GM18505 (cell line): Measurements from ENCODE around the gene EVC.

Source experiments
- ATAC-seq: cut with Tn5 transposase; IDR thresholded peaks from one replicate; pipeline ENCODE4 v1.9.1; 2021; ENCODE audit not compliant: unreplicated experiment
- POLR2A ChIP-seq: IDR thresholded peaks from 4 replicates; pipeline ENCODE4 v1.6.1; 2011; ENCODE audit warnings: borderline replicate concordance; ENCODE audit not compliant: insufficient read depth, insufficient read length; ENCODE audit errors: extremely low read depth

Gene EVC

DNA sequence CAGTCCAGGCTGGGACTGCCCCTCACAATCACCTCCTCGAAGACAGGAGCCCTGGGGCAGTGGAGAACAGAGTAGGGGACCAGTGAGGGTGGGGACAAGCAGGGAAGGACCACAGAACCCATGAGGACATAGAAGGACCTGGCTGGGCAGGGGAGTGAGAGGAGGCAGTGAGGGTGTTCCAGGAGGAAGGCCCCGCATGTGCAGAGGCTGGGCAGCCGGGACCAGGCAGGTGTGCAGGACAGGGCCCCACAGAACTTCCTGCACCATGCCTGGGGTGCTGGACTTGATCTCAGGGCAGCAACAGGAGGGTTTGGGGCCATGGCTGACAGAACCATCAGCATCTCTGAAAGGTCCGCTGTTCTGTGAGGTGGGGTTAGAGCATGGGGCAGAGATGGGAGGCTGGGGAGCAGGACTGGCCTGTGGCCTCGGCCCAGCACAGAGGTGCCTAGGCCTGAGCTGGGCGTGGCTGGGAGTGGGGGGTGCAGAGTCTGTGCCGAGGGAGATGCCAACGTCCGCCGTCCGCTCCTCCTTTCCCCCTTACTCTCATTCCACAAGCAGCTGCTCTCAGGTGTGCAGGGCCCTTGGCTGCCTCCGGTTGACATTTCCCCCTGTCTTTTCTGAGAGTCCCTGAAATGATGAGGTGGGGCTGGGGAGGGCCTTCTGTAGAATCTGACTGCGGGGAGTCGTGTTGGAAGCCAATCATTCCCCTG, 40.8 kb downstream of the EVC start:
- no peak for TF ChIP-seq POLR2A
- ATAC-seq = no peak

DNA sequence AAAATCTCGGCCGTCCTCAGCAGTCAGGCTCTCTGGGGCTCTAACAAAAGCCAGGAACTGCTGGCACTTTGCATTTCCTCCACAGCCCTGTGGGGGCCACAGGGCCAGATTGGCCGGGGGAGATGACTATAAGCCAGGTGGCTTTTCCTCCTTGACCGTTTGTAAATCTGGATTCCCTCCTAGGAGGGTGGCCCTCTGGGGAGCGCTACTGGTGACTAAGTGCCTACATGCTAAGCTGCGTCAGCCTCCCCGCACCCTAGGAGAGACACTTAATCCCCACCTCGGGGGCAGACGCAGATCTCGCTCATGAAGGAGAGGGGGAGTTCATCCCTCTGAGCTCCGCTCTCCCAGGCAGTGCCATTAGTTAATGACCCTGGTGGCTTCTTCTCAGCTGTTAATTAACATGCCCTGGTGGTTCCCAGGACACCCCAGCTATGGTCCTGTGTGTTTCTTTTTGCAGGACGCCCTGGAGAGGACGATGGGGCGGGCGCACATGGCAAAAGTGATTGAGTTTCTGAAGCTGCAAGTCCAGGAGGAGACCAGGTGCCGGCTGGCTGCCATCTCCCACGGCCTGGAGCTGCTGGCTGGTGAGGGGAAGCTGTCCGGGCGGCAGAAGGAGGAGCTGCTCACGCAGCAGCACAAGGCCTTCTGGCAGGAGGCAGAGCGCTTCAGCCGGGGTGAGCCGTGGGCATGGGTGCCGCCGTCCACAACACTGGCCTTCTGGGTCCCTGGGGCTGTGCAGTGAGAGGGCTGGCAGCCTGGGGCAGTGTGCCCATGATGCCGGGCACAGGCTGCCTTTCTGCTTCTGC, 41.6 kb downstream of the EVC start:
- TF ChIP-seq POLR2A = no peak
- ATAC-seq = no peak

DNA sequence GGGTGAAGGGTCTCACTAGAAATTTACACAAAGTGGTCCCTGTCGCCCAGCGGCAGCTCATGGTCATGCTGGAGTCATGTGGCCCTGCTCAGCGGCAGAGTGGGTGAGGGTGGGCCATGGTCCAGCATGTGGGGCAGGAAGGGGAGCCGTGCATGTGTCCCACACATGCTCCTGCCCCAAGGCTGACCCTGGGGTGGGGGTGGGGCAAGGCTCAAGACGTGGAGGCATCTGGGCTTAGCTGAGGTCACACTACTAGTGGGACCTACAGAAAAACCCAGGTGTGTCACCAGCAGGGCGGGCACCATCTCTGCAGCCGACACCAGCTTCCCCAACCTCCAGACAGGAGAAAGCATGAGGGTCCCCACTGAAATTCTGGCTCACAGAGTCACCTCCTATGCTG, 42.4 kb downstream of the EVC start:
- no peak for ATAC-seq
- TF ChIP-seq POLR2A = no peak

DNA sequence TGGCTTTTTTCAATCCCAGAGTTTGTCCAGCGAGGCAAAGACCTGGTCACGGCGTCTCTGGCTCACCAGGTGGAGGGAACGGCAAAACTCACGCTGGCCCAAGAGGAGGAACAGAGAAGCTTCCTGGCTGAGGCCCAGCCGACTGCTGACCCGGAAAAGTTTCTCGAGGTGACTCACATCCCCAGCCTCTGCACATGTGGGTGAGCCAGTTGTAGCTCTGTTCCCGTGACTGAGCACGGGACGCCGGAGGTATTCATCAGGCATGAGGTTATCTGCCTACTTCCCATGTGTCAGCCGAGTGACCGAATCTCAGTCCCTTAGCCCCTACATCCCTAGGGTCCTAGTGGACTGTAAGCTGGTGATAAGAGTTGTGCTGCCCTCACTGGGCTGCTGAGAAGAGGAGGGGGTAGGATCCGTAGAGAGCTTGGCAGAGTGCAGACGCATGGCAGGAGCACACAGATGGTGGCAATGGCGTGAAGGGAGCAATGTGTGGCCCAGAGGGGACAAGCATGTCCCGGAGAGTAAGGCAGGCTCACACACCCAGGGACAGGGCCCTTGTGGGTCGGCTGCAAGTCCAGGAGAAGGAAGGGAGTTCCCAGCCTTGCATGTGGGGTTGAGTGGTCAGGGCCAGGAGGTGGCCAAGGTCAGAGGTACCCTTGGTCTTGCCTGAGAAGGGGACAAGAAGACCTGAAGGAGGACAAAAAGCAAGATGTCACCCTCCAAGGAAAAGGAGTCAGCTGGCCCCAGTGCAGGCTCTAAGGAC, 42.9 kb downstream of the EVC start:
- TF ChIP-seq POLR2A = no peak
- ATAC-seq = no peak

DNA sequence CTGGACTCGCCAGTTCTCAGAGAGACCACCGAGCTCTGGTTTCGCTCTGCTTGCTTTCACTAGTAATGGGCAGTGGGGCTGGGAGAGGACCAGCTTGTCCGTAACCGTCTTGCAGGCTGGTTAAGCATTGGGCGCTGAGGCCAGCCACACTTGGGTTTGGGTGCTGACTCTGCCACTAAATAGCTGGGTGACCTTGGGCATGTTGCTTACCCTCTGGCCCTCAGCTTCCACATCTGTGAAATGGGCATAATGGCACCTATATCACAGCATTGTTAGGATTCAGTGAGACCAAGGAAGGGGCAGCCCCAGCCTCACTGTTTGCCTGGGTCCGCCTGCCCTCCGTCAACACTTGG, 43.5 kb downstream of the EVC start:
- ATAC-seq = no peak
- no peak for TF ChIP-seq POLR2A

DNA sequence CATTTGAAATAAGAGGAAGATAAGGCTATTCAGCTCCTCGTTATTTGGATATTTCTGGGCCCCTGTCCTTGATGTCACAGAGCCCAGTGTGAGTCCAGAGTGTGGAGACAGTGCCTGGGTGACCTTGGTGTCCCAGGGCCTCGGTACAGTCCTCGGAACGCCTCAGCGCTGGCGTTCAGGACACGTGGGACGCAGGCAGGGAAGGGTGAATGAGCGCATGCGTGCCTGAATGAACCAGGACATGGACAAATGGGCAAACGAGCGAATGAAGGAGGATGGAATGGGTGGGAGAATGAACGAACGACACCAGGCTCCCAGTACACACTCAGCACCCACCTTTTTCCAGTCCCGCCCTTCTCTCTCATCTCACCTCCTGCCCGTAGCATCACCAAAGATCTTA, 44.2 kb downstream of the EVC start:
- no peak for TF ChIP-seq POLR2A
- no peak for ATAC-seq

DNA sequence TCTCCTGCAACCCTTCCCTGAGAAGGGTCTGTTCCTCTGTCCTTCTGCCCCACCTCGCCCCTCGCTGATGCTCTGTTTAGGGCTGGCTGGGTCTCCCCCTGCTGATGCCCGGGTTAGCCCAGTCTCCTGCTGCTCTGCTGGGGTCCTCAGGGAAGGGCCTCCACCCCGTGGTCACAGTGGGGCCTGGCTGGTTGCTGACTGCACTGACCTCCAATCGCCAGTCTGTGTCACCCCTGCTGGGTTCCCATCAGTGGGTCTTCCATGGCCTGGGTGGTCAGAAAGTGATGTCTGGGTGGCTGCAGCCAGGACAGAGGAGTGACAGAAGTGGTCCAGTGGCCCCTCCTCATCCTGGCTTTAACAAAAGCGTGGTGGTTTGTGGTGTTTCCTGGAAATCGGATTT, 44.7 kb downstream of the EVC start:
- ATAC-seq = no peak
- TF ChIP-seq POLR2A = no peak

DNA sequence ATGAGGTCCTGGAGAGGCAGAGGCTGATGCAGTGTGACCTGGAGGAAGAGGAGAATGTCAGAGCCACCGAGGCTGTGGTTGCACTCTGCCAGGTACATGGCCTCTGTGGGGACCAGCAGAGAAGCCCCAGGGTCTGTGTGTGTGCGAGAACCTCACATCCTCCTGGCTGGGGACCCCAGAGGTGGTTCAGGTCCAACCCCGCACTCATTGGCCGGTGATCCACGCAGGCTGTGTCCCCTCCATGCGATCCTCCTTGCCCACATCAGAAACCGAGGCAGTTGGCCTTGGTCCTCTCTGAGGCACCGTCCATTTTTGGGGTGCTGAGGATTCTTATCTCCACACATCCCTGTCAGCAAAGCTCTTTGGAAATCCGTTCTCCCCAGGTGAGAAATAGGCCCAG, 45.3 kb downstream of the EVC start:
- no peak for TF ChIP-seq POLR2A
- no peak for ATAC-seq

DNA sequence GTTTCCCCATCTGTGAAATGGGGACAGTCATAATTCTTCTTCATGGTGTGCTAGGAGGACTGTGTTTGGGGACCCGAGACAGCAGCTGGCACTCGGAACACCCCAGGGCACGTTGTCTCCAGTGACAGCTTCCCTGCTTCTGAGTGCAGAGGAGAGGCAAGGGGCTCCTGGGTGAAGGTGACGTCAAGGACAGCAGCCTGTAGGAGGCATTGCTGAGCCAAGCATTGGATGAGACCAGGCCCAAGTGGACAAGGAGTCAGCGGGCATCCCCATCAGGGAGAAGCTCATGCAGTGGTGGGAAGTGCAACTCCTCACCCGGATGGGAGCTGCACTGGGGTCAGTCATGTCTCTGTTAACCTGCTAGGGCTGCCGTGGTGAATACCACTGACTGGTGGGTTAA, 46.1 kb downstream of the EVC start:
- no peak for TF ChIP-seq POLR2A
- no peak for ATAC-seq

DNA sequence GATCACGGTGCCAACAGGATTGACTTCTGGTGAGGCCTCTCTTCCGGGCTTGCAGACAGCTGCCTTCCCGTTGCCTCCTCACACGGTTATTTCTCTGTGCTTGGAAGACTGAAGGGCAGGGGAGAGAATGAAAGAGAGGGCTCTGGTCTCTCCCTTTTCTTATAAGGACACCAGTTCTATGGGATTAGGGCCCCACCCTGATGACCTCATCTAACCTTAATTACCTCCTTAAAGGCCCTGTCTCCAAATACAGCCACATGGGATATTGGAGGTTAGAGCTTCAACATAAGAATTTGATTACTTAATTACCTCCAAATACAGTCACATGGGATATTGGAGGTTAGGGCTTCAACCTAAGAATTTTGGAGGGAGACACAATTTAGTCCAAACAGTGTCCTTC, 46.5 kb downstream of the EVC start:
- no peak for TF ChIP-seq POLR2A
- ATAC-seq = no peak

DNA sequence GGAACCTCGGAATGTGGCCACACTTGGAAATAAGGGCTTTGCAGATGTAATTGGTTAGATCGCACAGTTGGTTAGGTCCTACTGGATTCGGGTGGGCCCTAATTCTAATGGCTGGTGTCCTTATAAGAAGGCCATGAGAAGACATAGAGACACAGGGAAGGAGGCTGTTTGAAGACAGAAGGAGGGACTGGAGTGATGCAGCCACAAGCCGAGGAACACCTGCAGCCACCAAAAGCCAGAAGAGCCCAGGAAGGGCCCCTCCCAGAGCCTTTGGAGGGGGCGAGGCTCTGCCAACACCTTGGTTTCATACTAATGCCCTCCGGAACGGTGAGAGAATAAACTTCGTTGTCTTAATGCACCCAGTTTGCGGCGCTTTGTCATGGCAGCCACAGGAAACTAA, 47.0 kb downstream of the EVC start:
- no peak for ATAC-seq
- TF ChIP-seq POLR2A = no peak

DNA sequence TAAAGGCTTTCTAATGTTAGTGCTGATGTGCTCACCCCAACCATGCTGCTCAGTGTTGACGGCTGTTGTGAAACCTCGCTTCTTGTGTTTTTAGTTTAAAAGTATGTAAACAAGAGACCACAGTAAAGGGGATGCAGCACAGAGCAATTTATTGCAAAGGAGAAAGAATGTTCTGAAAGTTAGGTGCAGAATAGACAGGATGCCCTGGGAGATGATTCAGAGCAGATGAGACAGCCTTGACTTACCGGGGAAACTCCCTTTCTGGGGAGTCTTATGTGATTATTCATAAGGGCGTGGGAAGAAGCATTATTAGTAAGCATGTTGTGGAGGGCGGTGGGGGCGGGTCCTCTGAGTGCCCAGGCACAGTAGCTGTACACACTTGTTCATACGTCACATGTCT, 47.7 kb downstream of the EVC start:
- ATAC-seq = no peak

DNA sequence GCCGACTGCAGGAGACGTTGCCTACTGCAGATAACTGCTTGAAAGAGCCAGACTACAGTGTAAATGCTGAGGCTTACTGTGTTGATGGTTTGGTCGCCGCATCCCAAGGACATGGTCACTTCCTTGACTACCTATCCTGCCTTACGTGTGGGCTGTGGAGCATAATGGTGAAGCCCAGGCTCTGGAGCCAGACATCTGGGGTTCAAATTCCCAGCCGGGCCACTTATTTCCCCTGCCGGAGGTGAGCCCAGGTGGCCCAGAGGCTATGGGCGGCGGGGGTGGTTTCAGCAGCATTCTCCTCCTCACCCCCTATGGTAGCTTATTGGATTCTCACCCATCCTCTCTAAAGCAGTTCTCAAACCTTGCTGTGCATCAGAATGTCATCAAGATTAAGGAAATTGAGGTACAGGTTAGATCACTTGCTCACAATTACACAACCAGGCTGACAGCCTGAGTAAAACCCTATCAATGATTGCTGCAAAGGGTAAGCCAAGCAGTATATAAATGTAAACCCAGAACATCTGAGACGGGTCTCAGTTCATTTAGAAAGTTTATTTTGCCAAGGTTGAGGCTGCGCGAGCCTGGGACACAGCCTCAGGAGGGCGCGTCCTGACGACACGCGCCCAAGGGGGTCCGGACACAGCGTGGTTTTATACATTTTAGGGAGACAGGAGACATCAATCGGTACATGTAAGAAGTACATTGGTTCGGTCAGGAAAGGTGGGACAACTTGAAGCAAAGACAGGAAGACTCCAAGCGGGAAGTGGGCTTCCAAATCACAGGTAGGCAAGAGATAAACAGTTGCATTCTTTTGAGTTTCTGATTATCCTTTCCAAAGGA, 48.5 kb downstream of the EVC start:
- ATAC-seq = no peak
- TF ChIP-seq POLR2A = no peak

More for the DNA sequence above, 47.7 kb downstream of the EVC start:
- no peak for TF ChIP-seq POLR2A

DNA sequence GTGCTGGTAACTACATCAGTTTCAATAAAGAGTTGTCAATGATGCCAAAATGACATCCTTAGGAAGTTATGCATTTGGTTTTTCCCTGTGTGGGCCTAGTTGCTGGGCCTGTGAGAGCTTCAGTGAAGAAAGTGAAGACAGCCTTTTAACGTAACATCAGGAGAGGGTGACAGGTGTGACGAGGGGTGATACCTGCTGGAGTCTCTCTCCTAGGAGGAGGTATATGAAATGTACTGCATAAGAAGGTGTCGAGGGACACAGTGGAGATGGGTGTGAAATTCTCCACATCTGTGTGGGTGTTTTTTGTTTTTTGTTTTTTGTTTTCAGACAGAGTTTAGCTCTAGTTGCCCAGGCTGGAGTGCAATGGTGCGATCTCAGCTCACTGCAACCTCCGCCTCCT, 49.2 kb downstream of the EVC start:
- TF ChIP-seq POLR2A = no peak

DNA sequence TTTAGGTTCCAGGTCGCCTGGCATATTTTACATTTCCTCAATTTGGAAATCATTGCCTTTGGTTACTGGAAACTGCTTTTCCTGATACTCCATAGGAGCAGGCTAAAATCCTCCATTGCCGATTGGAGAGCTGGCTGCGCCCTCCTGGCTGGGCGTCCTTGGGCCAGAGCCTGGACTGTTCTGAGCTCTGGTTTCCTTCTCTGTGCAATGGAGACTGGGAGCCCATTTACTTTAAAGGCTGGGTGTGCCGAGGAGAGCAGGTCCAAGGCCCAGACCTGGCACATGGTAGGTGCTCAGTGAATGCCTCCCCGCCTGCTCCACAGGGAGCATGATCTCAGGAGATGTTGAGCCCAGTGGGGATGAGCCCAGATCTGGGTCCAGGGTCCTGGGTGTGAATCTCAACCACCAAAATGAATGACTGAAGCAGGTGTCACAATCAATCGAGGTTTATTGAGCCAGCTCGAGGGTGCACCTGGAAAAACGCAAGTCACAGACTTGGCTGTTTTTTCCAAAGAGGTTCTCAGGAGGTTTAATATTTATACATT, 50.0 kb downstream of the EVC start:
- TF ChIP-seq POLR2A = no peak
- ATAC-seq = no peak

More for the DNA sequence above, 49.2 kb downstream of the EVC start:
- ATAC-seq = no peak
